HG02970 (cell line): ENCODE measurements around the gene CPNE1.

ENCODE experiments used
- ATAC-seq: cut with Tn5 transposase; IDR thresholded peaks from one replicate; pipeline ENCODE4 v1.9.1; 2021; ENCODE audit warnings: mild to moderate bottlenecking, moderate library complexity, moderate number of reproducible peaks; ENCODE audit not compliant: unreplicated experiment, low FRiP score

Gene CPNE1

DNA sequence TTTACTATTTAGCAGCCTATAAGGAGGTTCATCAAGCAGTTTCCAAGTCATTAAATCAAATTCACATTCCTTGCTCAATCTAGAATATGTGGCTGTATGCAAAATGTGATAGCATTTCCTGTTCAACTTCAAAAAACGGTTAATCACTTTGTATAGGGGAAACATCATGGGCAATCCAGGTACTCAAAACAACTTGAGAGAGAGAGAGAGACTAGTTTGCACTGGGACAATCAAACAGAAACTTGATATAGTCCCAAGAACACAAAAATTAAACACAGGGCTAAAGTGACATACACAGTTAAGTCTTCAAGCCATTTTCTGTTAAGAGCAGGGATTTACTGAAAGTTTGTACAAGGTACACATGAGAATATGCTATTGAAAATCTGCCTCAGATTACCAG is 7.4 kb downstream of the CPNE1 start:
- ATAC-seq: no peak

DNA sequence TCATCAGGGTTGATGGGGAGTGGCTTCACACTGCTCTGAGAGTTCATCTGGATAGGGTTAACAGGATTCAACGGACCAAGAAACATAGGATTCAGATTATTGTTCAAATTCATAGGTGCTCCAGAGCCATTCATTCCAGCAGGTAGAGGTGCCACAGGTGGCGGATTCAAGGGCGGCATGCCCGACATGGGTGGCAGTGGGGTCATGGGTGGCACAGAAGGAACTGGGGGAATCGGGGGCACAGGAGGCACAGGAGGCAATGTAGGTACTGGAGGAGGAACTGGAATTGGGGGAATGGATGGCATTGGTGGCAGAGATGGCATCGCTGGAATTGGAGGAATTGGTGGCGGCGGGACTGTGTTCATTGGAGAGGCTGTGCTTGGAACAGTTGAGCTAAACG is 10.3 kb downstream of the CPNE1 start:
- no peak for ATAC-seq

GRCh38 chr20:35653893-35654292 is 10.8 kb downstream of the CPNE1 start:
- ATAC-seq: no peak

DNA sequence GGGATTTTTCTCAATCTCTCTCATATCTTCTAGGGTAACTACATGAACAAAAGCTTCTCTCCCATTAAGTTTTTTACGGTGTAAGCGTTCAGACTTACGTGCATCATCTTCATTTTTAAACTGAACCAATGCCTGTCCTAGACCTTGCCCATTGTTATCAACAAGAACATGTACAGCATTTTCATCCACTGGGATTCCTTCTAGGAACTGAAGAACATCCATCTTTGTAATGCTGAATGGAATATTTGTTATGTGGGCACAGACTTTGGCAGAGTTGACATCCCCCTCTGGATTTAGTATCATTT is 11.3 kb downstream of the CPNE1 start:
- ATAC-seq: no peak

DNA sequence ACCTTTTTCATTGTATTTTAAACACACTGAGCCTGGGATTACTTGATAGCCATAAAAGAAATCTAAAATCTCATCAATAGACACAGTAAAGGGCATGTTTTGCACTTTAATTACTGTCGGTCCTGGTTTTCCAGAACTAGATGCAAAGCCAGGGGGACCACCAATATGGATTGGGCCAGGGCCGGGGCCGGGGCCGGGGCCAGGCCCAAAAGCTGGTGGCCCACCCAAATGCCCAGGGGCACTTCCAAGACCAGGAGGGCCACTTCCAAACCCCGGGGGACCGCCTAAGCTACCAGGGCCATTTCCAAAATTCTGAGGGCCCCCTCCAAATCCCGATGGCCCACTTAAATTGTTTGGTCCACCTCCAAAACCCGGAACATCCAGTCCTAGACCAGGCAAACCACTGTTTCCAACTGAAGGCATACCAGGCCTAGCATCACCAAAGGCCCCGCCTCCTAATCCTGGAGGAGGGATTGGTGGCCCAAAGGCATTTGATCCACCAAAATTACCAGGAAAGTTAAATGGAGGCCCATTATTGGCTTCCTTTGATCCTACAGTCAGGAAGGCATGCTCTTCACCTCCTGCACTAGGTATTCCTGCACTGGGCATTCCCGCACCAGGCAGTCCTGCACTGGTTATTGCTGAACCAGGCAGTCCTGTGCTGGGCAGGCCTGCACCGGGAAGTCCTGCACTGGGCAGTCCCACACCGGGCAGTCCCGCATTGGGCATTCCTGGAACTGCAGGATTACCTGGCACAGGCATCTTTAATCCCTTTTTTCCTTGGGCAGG is 11.9 kb downstream of the CPNE1 start:
- no peak for ATAC-seq

- ATAC-seq: no peak
These were observed 12.7 kb downstream of the CPNE1 start for GRCh38 chr20:35651958-35652357.

- ATAC-seq: no peak
These were observed 14.1 kb downstream of the CPNE1 start for GRCh38 chr20:35650632-35651031.

- no peak for ATAC-seq
These were observed 15.9 kb downstream of the CPNE1 start for GRCh38 chr20:35648836-35649235.

GRCh38 chr20:35644806-35645205 is 19.9 kb downstream of the CPNE1 start:
- ATAC-seq: no peak

GRCh38 chr20:35643045-35643444 is 21.7 kb downstream of the CPNE1 start:
- ATAC-seq: no peak

DNA sequence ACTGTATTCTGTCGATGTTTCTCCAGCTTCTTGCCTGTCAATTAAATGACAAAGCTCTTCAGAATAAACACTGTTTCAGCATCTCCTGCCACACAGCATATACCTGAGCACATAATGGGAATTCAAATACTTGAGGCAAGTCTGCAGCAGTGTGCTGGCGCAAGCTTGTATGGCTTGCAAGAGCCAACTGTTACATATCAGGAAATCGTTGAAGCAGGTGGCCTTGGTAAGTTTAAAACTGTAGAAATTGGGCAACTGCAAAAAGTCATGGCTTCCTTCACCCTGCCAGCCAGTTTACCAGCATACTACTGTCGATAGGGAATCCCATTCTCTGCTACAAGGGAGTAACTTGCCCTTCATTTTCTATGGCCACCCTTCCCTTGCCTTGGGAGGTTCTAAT is 23.0 kb downstream of the CPNE1 start:
- ATAC-seq: no peak

- ATAC-seq: no peak
These were observed 24.0 kb downstream of the CPNE1 start for GRCh38 chr20:35640724-35641123.

DNA sequence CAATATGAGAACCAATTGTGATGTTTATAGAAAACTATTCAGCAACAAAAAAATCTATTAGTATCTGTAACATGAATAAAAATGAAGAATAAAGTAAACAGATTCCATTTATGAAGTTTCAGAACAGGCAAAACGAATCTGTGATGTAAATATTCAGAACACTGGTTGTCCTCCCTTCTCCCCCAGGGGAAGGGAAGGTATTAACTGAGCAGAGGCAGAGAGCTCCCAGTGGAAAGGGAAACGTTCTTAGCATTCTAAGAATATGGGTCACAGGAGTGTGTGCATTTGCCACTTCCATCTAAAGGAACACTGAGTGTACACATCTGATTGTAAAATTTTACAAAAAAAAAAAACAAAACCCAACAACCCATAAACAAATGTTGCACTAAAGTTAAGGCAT is 25.9 kb downstream of the CPNE1 start:
- ATAC-seq: no peak

- ATAC-seq: no peak
These were observed 27.4 kb downstream of the CPNE1 start for GRCh38 chr20:35637276-35637675.

DNA sequence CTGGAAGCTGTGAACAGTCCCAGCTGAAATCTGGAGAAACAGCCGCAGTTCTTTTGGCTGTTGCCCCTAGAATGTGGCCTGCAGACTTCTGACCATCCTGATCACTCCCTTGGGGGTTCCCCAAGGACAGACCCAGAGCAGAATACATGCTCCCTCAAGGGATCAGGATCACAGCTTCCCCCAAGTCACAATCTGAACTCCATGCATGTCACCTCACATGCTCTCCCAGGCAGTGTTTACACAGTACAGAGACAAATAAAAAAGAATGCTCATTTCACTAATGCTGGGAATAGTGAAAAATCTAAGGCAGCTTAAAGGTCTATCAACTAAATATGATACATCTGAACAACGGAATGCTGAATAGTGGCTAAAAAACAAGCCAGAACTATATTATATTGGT is 28.6 kb downstream of the CPNE1 start:
- ATAC-seq: no peak

DNA sequence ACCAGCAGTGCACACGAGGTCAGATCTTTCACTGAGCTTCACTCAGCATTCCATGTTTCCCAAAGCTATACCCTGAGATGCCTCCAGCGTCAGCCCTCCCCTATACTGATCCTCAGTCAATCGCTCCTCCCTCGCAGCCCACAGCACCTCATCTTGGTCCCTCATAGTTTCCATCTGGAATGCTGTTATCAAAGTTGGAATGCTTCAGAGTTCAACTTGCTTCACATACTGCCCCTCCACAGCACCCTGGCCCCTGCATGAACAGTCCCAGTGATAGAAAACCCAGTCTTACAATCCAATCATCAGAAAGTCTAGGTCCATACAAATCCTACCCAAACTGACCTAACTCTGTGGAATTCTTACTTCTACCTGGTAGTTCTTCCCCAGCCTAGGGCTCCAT is 29.0 kb downstream of the CPNE1 start:
- ATAC-seq: no peak

DNA sequence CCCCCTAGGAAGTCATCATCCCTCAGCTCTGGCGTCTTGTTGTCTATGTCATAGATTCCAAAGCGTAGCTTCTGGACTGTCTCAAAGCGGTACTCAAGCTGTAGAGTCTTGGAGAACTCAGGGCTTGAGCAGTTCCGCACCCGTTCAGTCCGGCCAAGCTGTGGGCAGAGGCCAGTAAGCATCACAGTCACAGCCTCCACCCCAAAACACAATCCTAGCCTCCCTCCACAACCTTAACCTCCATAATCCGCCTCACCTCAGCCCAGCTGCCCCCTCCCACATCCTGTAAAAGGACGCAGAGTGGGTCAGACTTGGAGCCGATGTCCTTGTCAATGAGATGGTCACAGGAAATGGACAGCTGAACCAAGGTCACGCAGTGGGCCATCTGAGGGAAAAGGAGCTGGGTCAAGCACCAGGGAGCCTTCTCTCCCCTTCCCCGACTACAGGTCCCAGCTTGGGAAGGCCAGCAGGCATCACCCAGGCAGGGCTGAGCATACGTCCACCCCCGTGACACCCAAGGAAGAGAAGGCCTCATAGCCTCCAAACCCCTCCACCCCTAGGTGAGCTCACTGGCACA is 32.1 kb downstream of the CPNE1 start:
- no peak for ATAC-seq

DNA sequence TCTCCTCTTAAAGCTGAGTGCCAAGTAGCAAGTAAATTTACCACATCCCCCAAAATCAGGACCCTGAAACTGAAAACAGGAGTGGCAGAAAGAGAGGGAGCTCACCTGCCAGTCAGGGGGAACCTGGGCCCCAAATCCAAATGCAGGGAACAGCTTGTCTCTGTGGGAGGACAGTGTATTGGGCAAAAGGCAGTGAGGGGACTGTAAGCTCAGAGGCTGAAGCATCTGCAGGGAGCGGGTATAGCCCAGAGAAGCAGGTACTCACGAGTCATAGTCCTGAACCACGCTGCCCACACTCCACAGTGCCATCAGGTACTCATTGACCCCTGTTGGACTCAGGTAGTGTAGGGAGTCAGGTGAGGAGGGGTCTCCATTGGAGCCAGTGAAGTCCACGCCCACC is 34.1 kb downstream of the CPNE1 start:
- no peak for ATAC-seq

GRCh38 chr20:35629427-35630145 is 35.1 kb downstream of the CPNE1 start:
- ATAC-seq: no peak

DNA sequence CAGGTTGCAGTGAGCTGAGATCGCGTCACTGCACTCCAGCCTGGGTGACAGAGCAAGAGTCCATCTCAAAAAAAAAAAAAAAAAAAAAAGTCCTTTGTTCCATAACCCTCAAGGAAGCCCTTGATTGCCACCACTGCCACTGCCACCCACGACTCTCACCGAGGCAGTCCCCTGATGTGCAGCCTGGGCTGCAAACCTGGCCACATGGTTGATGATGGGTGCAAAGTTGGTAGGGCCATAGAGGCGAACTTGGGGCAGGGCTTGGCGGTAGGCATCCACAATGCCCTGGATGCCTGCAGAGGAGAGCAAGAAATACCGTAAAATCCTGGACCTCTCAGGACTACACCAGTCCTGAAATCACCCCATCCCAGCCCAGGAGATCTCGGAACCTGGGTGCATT is 37.6 kb downstream of the CPNE1 start:
- no peak for ATAC-seq

DNA sequence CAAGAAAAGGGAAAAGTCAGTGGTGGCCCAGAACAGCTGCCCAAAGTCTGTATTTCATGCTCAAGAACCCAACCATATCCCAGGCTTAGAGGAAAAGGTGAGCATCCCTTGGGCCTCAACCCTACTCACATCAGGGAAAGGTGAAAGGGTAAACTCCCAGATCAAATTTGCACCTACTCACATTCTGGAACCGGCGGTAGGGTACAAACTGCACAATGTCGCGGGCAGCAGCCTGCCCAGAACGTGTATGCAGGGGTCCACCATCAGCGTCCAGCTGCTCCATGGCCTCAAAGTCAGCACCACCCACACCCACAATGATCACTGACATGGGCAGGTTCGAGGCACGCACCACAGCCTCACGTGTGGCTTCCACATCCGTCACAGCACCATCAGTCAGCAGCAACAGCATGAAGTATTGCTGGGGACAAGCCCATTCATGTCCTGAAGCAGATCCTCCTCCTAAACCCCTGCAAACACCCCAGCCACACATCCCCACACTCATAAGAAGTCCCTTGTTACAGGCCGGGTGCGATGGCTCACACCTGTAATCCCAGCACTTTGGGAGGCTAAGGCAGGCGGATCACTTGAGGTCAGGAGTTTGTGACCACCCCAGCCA is 38.2 kb downstream of the CPNE1 start:
- no peak for ATAC-seq
